Cardiac muscle cell (in vitro differentiated cells and primary cell): ENCODE results near the gene STRADB. TPM values are rescaled to one million over a fixed set of nuclear protein-coding genes. Genes with fewer than 3 reads are reported as not detected.

ENCODE experiments used
- DNase-seq, 2 donors: peaks; one replicate each; pipeline versions ENCODE4 v3.0.0 to v3.0.0-alpha.2; 2010 to 2017; ENCODE audit warnings: low read depth in 1 of 2, low spot score in 1 of 2
- H3K27ac ChIP-seq: fragments of 200-600 bp; sonication (generic); 2 replicates; pipeline ENCODE4 v1.5.1; 2016
- H3K27me3 ChIP-seq: fragments of 200-600 bp; sonication (generic); 2 replicates; pipeline ENCODE4 v1.6.0; 2016; ENCODE audit warnings: control low read depth
- H3K36me3 ChIP-seq: fragments of 200-600 bp; sonication (generic); 2 replicates; pipeline ENCODE4 v1.5.1; 2016; ENCODE audit warnings: control low read depth
- H3K4me1 ChIP-seq: fragments of 200-600 bp; sonication (generic); 2 replicates; pipeline ENCODE4 v1.8.1; 2017; ENCODE audit warnings: low read depth, mild to moderate bottlenecking, mixed run types
- H3K4me3 ChIP-seq: fragments of 200-600 bp; sonication (generic); 2 replicates; pipeline ENCODE4 v1.5.1; 2016; ENCODE audit warnings: mild to moderate bottlenecking
- H3K9me3 ChIP-seq: fragments of 200-600 bp; sonication (generic); 2 replicates; pipeline ENCODE4 v1.5.1; 2017; ENCODE audit warnings: low read depth, mild to moderate bottlenecking, control low read depth
- CTCF ChIP-seq: IDR thresholded peaks from 2 replicates; pipeline ENCODE4 v1.5.1; 2012; ENCODE audit warnings: low read depth, mild to moderate bottlenecking, low read length
- polyA plus RNA-seq: library from polyadenylated mRNA; unstranded; fragments of >200 nt; fragmentation: Nextera tagmentation; extraction: Ambion mirVana; gene quantifications from 2 replicates; pipeline ENCODE4 v1.2.1, GENCODE V29; 2016
- total RNA-seq: library from RNA; depleted of rRNA; stranded (reverse); fragments of >200 nt; gene quantifications from 2 replicates; pipeline ENCODE4 v1.2.3, GENCODE V29; 2016

STRADB gene
- total and polyA plus RNA-seq, 2 experiments from 2014 or later: 35.5 to 106 TPM

GRCh38 chr2:201484805-201485204 lies 33.3 kb downstream of the STRADB start:
- H3K4me3 ChIP-seq: no peak overlapping the region
- H3K36me3 ChIP-seq: no peaks in the 10 kb centered on the region
- TF ChIP-seq CTCF: no peak
- H3K27ac ChIP-seq: no peak overlapping the region
- no peaks in the 10 kb centered on the region for H3K9me3 ChIP-seq
- H3K4me1 ChIP-seq: no peaks in the 10 kb centered on the region
- no peaks in the 10 kb centered on the region for H3K27me3 ChIP-seq
- DNase-seq: peak in 1 of 2 donors; percentile 13

DNA sequence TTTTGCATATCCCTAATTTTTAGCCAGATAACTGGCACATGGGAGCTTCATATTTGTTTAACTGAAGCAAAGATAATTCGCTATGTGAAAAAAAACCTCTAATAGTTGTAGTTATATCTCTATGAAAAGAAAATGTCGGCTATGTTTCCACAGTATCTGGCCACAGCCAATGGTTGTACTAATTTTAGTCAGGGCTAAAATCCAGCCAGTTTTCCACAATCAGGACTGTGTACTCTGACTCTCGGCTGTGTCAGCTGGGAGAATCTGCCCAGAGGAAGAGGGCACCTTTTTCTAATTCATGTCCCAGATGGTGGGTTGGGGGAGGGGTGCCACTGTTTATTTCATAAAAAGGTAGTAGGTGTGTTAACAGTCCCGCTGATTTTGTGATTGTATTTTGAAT lies 38.8 kb downstream of the STRADB start:
- DNase-seq: no peak
- H3K4me1 ChIP-seq: no peaks in the 10 kb centered on the region
- H3K27ac ChIP-seq: no peak overlapping the region
- H3K9me3 ChIP-seq: no peaks in the 10 kb centered on the region
- no peak for TF ChIP-seq CTCF
- H3K4me3 ChIP-seq: no peak overlapping the region
- H3K27me3 ChIP-seq: peaks cover 5% of the 10 kb centered on the region
- no peaks in the 10 kb centered on the region for H3K36me3 ChIP-seq

- no peak for DNase-seq
- H3K4me3 ChIP-seq: no peak overlapping the region
- H3K36me3 ChIP-seq: no peaks in the 10 kb centered on the region
- H3K27ac ChIP-seq: no peak overlapping the region
- H3K27me3 ChIP-seq: peaks cover 5% of the 10 kb centered on the region
- no peaks in the 10 kb centered on the region for H3K4me1 ChIP-seq
- no peak for TF ChIP-seq CTCF
- no peaks in the 10 kb centered on the region for H3K9me3 ChIP-seq
These were observed 45.2 kb downstream of the STRADB start for GRCh38 chr2:201496785-201497184.

DNA sequence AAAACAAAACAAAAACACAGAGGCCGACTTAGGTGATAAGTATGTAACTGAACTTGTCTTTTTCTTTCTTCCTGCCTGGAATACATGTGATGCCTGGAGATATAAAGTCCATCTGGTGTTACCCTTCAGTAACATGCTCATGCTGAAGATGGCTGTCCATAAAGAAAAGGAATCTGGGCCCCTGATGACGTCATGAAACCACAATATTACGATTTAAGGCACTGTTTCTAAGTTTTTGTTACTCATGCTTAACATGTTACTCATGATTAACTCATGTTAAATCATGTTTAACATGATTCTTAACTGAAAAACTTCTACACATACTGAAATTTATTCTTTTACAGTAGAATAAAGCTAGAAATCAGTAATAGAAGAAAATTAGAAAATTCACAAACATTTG lies 49.0 kb downstream of the STRADB start:
- Histone ChIP-seq H3K27ac (no peak overlapping the region), H3K4me3 (no peak overlapping the region), H3K4me1 (no peaks in the 10 kb centered on the region), H3K36me3 (no peaks in the 10 kb centered on the region), H3K27me3 (no peaks in the 10 kb centered on the region), H3K9me3 (no peaks in the 10 kb centered on the region)
- peak in 1 of 2 donors; percentile 31 for DNase-seq
- TF ChIP-seq CTCF: no peak

DNA sequence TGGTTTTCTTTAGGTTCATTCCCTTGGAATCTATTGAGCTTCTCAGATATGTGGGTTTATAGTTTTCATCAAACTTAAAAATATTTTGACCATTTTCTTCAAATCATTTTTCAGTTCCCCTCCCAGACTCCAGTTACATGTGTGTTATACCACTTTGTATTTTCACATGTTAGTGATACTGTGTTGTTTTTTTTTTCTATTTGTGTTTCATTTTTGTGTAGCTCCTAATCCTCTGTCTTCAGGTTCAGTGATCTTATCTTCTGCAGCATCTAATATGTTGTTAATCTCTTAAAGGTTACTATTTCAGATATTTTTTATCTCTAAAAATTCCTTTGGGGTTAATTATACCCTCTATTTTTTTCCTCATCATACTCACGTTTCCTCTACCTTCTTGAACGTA lies 51.2 kb downstream of the STRADB start:
- Histone ChIP-seq H3K36me3 (no peaks in the 10 kb centered on the region), H3K4me3 (no peak overlapping the region), H3K9me3 (no peaks in the 10 kb centered on the region), H3K27me3 (no peaks in the 10 kb centered on the region), H3K27ac (no peak overlapping the region), H3K4me1 (no peaks in the 10 kb centered on the region)
- TF ChIP-seq CTCF: no peak
- no peak for DNase-seq

DNA sequence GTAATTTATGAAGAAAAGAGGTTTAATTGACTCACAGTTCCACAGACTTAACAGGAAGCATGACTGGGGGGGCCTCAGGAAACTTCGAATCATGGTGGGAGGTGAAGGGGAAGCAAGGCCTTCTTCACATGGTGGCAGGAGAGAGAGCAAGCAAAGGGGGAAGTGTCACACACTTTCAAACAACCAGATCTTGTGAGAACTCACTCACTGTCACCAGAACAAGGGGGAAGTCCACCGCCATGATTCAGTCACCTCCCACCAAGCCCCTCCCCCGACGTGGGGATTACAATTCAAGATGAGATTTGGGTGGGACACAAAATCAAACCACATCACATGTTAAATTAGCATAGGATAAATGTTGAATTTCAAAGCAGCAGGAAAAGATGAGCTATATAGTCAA lies 56.2 kb downstream of the STRADB start:
- Histone ChIP-seq H3K4me1 (no peaks in the 10 kb centered on the region), H3K36me3 (no peaks in the 10 kb centered on the region), H3K27me3 (no peaks in the 10 kb centered on the region), H3K27ac (no peak overlapping the region), H3K4me3 (no peak overlapping the region), H3K9me3 (no peaks in the 10 kb centered on the region)
- DNase-seq: no peak
- TF ChIP-seq CTCF: no peak
